ENCODE data around the gene GNA14.
"Not testable (repeated sequence)": the region's sequence is repeated elsewhere in the genome, so short reads cannot be mapped to it uniquely, and the experiment has no call there.

GNA14 gene

GRCh38 chr9:77648234-77649108, at the start of gene GNA14:
Gene GNA14, minus strand, starts transcription at chr9:77648322. Its CDS starts 529 bp downstream, at chr9:77647793.
- no peak for DNase-seq

- DNase-seq = no peak
Observed at GRCh38 chr9:77697238-77697984, 49.3 kb upstream of the GNA14 start.

- not testable (repeated sequence) for DNase-seq
Observed at GRCh38 chr9:77690723-77691122, 42.6 kb upstream of the GNA14 start.

- not testable (repeated sequence) for DNase-seq
Observed at GRCh38 chr9:77690119-77690518, 42.0 kb upstream of the GNA14 start.

- DNase-seq = not testable (repeated sequence)
Observed at GRCh38 chr9:77687737-77688136, 39.6 kb upstream of the GNA14 start.

GRCh38 chr9:77680581-77680980, 32.5 kb upstream of the GNA14 start:
- DNase-seq = no peak

- DNase-seq = no peak
Observed at GRCh38 chr9:77679661-77680368, 31.7 kb upstream of the GNA14 start.

- no peak for DNase-seq
Observed at GRCh38 chr9:77679088-77679487, 31.0 kb upstream of the GNA14 start.

GRCh38 chr9:77677957-77678535, 29.9 kb upstream of the GNA14 start:
- DNase-seq = no peak

GRCh38 chr9:77677397-77677796, 29.3 kb upstream of the GNA14 start:
- DNase-seq = no peak

- DNase-seq = no peak
Observed at GRCh38 chr9:77673941-77674791, 26.0 kb upstream of the GNA14 start.

GRCh38 chr9:77672183-77672582, 24.1 kb upstream of the GNA14 start:
- no peak for DNase-seq

- no peak for DNase-seq
Observed at GRCh38 chr9:77667151-77667550, 19.0 kb upstream of the GNA14 start.

GRCh38 chr9:77663754-77664153, 15.6 kb upstream of the GNA14 start:
- DNase-seq = no peak

GRCh38 chr9:77661566-77662085, 13.5 kb upstream of the GNA14 start:
- DNase-seq = no peak

GRCh38 chr9:77659926-77660325, 11.8 kb upstream of the GNA14 start:
- no peak for DNase-seq

GRCh38 chr9:77651203-77651602, 3.1 kb upstream of the GNA14 start:
- DNase-seq = no peak

GRCh38 chr9:77649109-77649812, 1.1 kb upstream of the GNA14 start:
- no peak for DNase-seq

- no peak for DNase-seq
Observed at GRCh38 chr9:77647267-77648233, 572 bp downstream of the GNA14 start.

GRCh38 chr9:77643871-77644270, 4.3 kb downstream of the GNA14 start:
- DNase-seq = no peak

All from SIG-M5 (cell line).